HCEC 1CT (cell line): ENCODE measurements around the gene UGDH.
A peak's percentile ranks its signal among the peaks of the same experiment; 100 is the strongest.
"Not testable (repeated sequence)": the region's sequence is repeated elsewhere in the genome, so short reads cannot be mapped to it uniquely, and the experiment has no call there.

ENCODE experiments used
- DNase-seq: peaks from one replicate; pipeline ENCODE4 v3.0.0-alpha.2; 2017

UGDH gene

DNA sequence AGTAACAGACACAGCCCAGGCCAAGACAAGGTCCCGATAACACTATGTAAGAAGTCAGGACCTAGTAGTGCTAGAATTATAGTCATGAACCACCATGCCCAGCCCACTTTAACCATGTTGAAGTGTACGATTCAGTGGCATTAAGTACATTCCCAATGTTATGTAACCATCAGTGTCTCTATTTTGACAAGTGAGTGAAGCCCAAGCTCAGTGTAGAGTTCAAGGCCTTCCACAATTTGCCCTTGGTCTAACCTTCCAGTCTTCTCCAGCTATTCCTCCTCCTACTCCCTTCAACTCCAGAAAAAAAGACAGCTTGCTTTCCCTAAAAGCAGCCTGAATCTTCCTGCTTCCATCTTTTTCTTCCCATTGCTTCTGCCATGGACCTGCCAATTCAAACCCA lies 36.9 kb downstream of the UGDH start:
- no peak for DNase-seq

- DNase-seq, result no peak
These were observed 40.9 kb downstream of the UGDH start for GRCh38 chr4:39486221-39486804.

- DNase-seq, result no peak
These were observed 42.5 kb downstream of the UGDH start for GRCh38 chr4:39484582-39485272.

DNA sequence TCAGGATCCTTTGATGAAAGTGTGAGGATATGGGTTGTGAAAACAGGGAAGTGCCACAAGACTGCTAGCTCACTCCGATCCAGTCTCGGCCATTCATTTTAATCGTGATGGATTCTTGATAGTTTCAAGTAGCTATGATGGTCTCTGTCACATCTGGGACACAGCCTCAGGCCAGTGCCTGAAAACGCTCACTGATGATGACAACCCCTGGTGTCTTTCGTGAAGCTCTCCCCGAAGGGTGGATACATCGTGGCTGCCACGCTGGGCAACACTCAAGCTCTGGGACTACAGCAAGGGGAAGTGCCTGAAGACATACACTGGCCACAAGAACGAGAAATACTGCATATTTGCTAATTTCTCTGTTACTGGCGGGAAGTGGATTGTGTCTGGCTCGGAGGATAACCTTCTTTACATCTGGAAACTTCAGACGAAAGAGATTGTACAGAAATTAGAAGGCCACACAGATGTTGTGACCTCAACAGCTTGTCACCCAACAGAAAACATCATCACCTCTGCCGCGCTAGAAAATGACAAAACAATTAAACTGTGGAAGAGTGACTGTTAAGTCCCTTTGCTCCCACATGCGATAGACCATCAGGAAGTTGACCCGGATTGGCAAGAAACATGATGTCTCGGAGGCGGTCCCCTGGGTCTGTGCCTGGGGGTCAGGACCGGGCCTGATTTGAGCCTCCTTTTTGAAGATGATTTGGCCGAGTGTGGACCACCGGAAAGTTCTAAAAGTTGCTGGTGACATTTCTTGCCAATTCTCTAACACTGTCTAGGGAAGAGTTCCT lies 46.1 kb downstream of the UGDH start:
- no peak for DNase-seq

DNA sequence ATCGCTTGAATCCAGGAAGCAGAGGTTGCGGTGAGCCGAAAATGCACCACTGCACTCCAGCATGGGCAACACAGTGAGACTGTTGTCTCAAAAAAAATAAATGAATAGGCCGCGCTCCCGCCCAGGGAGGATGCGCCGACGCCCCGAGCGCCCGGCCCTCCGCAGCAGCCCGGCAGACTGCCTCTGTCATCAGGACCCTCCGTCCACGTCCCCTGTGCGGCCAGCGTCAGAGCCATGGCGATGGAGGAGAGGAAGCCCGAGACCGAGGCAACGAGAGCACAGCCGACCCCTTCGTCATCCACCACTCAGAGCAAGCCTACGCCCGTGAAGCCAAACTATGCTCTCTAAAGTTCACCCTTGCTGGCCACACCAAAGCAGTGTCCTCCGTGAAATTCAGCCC lies 47.0 kb downstream of the UGDH start:
- no peak for DNase-seq

GRCh38 chr4:39476187-39476895 lies 50.9 kb downstream of the UGDH start:
- no peak for DNase-seq

DNA sequence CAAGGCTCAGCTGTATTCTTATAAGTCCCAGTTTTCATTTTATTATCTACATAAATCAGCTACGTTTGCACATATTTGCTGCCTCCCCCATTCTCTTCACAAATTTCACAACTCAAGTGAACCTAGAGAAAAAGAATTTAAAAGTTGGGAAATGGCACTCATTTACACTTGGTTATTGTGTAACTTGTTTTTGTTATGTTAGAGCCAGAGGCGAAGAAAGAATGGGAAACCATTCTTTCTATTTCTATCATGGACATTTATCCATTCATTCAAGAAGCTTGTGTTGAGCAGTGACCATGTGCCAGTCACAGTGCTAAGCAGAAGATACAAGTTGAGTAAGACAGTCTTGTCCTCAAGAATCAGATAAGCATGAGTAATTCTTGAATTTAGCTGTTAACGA lies 54.8 kb downstream of the UGDH start:
- no peak for DNase-seq

GRCh38 chr4:39470402-39470801 lies 56.8 kb downstream of the UGDH start:
- no peak for DNase-seq

GRCh38 chr4:39469429-39470077 lies 57.7 kb downstream of the UGDH start:
- DNase-seq, result peak; percentile 73

DNA sequence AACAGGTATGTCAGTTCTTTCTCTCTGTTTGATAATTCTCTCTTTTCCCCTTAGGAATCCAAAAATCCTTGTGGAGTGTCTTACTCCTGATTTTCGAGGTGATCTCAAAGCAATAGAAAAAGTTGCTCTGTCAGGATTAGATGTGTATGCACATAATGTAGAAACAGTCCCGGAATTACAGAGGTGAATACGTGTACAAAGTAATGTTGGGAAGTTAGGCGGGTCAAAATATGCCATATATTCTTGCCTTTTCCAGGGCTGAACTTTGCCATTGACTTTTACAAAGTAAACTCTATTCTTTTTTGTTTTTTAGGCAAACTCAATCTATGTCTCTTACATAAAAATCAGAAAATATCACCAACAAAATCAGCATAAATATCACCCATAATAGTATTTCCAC lies 59.8 kb downstream of the UGDH start:
- DNase-seq, result no peak

GRCh38 chr4:39466747-39467146 lies 60.5 kb downstream of the UGDH start:
- DNase-seq, result peak; percentile 52

DNA sequence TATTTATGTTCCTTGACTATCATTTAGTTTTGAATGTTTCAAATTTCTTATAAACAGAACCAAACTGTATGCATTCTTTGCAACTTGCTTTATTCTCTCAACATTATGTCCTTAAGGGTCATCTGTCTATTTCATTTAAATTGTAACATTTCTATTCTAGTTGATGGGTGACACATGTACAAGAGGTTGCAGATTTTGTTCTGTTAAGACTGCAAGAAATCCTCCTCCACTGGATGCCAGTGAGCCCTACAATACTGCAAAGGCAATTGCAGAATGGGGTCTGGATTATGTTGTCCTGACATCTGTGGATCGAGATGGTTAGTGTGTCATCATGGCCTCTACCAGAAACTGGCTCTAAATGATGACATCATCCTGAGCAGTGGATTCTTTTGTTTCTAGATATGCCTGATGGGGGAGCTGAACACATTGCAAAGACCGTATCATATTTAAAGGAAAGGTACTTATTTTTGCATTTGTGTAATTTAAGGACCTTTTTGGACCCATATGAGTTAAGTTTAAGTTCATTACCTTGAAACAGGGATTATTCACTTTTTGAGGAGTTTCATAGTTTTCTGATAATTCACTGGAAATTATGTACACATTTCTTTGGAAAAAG lies 62.2 kb downstream of the UGDH start:
- DNase-seq, result peak; percentile 77

DNA sequence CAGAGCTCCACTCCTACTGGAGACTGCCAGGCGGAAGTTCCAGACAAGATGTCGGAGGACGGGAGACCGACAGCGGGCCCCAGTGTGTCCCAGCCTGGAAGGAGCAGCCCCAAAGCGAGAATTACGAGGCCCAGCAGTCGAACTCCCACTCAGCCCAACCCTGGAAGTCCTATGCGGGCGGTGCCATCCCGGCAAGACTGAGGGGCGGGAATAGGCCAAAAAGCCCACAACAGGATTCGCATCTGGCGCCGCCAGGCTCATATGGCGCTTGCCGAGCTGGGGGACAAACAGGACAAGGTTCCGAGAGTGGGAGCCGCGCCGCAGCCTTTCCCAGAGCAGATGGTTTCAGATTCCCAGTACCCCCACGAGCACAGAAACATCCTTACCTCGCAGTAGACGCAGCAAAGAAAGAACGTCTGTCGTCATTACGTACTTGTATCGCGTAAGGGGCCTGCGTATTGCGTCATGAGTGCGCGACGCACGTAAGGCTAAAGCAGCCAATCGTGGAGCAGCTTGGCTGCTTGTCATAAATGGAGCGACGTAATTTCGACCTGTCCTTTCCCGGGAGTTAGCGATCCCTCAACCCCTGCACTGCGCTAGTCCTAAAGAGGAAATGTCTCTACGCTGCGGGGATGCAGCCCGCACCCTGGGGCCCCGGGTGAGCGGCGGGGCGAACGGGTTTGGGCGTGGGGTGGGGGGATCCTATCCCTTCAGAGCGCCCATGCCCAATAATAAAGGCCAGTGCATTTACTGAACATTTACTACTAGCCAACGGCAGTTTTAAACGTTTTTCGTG lies 68.5 kb downstream of the UGDH start, which contains the start of the genes LIAS and RPL9:
TSS of gene LIAS (plus strand) at position 552 of the 796 bp plus-strand sequence. CDS start at position 614, 62 bp downstream.
TSS of gene RPL9 (minus strand) at position 418 of the 796 bp plus-strand sequence. CDS start 483 bp downstream, outside the sequence.
- peak; percentile 94 for DNase-seq

GRCh38 chr4:39458161-39458504 lies 69.1 kb downstream of the UGDH start:
- DNase-seq, result not testable (repeated sequence)

DNA sequence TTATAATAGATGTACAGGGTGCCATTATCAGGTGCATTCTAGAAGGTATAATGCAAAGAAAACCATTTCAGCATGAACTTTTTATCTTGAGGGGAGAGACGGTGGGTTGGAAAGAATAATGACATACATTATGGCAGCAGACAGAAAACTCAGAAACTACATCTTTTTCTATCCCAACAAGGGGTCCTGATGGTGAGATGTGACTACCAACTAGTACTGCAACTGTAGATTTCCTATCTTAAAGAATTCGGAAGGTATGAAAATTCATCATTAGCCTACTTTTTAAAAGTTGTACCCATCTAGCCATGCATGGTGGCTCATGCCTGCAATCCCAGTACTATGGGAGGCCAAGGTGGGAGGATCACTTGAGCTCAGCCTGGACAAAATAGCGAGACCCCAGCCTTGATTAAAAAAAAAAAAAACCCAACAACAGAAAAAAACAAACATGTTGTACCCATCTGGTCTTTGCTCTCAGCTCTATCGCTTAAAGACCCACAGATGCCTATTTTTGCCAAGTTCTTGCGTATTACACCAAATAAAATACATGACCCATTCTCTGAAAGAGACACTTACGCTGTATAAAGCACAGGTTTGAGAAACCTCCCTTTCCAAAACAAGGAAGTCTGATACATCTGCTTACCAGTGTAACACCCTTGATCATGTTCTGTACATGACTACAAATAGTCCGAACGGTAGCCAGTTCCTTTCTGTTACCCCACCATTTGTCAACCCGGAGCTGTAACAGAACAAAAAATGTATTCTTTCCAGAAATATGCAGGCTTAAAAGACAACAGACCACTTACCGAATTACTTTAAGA lies 70.1 kb downstream of the UGDH start:
- DNase-seq, result no peak

- no peak for DNase-seq
These were observed 71.8 kb downstream of the UGDH start for GRCh38 chr4:39455486-39455885.

DNA sequence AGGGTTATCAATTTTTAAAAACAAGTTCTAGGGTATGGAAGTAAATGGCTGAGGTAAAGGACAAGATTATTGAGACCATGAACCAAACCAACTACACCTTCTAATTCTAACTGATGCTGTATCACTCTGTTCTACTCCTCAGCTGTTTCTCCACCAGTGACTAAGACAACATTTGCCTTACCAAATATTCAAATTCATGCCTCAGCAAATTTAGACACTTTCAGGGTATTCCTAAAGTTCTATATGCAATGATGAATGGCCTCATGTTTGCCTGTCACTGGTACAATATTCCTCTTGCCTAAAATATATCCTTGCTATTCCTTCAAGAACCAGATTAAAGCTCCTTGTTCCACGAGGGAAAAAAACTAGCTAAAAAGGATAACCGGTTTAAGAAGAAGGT lies 73.5 kb downstream of the UGDH start:
- DNase-seq, result no peak

DNA sequence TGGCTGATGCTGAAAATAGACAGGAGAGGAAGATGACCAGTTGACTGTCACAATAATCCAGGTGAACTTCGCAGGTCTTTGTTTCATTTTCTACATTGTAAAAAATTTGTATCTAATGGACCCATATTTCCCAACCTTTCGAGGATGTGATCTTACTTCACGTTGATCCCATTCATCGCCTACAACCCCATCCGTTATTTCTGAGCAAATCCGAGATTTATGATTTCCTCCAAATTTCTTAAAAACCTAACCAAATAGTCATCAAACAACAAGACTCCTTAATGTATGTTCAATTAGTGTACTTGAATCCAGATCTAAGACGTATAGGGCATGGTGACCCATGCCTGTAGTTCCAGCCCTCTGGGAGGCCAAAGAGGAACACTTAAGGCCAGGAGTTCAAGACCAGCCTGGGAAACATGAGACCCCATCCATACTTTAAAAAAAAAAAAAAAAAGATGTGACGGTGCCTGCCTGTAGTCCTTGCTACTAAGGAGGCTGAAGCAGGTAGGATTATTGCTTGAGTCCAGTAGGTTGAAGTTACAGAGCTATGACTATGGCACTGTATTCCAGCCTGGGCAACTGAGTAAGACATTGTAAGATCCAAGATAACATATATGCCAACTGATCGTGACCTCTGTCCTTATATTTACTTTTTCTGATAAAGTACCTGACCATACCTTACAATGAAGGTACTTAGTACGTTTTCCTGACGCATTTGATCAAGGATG lies 74.2 kb downstream of the UGDH start:
- no peak for DNase-seq

- no peak for DNase-seq
These were observed 74.9 kb downstream of the UGDH start for GRCh38 chr4:39452153-39452859.
